HG03460 (cell line): ENCODE results near the gene SEMA3F.

Experiments
- ATAC-seq: cut with Tn5 transposase; IDR thresholded peaks from one replicate; pipeline ENCODE4 v1.9.1; 2021; ENCODE audit not compliant: unreplicated experiment

Gene SEMA3F

DNA sequence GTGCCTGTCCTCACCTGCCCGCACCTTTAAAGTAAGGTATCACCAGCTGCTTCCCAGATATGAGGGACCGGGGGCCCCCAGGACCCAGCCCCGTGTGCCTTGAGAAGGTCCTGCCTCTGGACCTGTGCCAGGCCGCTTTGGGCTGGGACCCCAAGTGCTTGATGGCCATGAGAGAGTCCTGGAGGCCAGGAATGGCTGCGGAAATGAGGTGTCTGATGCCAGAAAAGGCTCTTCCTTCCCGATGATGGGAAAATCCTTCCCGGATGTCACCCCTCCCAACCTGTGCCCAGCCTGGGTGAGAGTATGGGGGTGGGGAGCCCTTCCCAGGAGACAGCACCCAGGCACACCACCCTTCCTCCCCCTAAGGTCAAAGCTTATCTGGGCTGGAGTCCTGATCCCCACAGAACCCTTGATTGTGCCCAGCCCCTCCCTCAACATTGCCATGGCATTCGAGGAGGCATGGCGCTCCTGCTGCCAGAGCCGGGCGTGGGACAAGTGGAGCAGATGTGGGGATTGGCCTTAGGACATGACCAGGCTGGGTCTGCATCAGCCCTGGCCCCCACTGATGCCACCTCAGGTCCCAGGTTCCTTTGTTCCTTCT lies 14.2 kb downstream of the SEMA3F start:
- ATAC-seq = no peak

DNA sequence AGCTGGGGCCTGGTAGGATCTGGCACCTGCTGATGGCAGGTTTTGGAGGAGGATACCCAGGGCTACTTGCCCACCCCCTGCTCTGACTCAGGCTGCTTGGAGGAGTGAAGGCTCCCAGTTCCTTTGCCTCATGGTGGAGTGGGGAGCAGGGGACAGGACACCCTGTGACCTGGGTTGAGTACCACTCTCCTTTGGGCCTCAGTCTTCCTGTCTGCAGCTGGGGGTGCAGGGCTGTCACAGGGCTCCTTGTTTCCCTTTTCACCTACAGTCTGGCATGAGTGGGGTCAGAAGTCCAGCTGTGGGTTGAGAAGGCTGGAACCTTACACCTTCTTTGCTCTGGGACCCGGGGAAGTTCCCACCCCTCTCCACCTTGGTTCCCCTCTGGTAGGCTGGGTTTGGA lies 14.7 kb downstream of the SEMA3F start:
- ATAC-seq = no peak

DNA sequence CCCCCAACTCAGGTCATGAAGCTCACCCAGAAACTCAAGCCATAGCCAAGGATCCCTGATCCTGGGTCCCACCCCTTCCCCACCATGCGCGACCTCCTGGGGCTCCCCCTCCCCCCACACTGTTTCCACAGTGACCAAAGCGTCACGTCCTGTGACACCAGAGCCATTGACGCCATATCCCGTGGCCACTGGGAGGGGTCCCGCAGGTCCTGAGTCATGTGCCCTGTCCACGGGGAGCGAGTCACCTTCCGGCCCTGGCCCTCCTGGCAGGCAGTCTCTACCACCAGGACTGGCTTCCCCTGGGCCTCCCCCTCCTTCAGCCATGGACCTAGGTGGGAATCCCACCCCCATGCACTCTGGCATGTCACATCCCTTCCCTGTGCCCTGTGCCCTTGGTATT lies 15.6 kb downstream of the SEMA3F start:
- ATAC-seq = no peak

DNA sequence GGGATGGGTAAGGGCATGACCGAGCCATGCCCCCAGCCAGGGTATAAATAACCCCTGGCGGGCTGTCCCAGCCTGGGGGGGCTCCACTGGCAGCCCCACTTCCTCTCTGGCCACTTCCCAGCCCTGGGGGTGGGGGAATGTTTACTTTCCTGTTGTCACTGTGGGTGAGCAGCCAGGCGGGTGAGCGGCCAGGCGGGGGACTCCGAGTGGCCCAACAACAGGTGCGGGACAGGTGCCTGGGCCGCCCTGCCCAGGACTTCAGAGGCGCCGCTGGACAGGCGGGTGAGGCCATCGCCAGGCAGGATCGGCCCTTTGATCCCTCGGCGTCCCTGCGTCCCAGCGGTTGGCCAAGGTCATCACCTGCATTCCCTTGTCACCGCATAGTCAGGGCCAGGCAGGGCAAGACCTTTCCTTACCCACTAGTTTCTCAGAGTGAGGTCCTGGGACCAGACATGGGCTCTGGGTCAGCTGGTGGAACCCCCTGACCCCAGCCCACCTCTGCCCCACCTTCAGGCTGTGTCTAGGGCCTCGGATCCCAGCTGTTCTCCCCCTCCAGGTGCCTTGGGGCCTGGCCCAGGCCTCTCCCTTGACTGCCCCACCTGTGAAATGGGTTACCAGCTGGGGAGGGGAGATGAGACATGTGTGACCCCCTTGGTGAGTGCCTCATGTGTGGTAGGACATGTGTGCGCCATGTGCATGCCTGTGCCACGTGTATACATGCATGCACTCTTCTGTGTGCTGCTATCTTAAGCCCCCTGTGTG lies 16.6 kb downstream of the SEMA3F start:
- no peak for ATAC-seq

DNA sequence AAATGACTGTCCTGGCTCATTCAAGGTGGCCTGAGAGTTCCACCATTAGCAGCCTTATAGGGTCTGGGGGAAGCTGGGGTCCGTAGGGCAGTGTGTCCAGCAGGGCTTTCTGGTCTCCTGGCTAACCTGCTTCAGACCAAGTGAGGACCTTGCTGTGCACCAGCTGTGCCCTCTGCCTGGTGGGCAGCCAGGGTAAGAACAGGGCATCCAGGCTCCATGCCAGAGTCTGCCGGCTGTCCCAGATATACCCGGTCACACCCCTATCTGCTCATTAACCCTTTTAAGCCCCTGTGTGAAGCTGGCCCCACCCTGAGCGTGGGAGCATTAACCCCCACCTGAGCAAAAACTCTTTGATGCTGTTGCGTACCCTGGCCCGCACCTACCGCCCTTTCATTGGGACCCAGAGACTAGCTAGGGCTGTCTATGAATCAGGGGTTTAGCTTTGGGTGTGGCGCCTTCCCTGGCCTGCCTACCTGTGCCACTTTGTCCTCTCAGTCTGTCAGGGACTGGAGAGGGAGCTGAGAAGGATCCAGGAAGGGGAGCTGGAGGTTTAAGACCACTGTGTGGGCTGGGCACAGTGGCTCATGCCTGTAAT lies 17.6 kb downstream of the SEMA3F start:
- ATAC-seq = no peak

DNA sequence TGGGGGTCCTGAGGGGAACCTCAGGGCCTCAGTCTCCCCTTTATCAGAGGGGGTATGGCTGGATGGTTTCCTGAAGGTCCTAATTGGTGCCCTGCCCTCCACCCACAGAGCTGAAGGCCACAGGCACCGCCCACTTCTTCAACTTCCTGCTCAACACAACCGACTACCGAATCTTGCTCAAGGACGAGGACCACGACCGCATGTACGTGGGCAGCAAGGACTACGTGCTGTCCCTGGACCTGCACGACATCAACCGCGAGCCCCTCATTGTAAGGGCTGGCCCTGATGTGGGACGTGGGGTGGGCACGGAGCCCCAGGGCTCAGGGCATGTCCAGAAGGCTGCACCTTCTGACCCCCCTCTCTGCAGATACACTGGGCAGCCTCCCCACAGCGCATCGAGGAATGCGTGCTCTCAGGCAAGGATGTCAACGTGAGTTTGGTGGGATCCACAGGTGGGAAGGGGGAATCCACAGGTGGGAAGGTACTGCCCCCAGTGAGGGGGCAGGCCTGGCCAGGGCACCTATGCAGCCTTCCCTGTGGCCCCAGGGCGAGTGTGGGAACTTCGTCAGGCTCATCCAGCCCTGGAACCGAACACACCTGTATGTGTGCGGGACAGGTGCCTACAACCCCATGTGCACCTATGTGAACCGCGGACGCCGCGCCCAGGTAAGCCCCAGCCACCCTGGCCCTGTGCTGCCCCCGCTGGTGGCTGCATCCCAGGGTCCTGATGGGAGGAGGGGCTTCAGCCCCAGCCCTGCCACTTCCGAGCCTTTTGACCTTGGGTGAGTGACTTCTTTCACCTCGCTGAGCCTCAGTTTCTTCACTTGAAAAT lies 18.8 kb downstream of the SEMA3F start:
- ATAC-seq = no peak

DNA sequence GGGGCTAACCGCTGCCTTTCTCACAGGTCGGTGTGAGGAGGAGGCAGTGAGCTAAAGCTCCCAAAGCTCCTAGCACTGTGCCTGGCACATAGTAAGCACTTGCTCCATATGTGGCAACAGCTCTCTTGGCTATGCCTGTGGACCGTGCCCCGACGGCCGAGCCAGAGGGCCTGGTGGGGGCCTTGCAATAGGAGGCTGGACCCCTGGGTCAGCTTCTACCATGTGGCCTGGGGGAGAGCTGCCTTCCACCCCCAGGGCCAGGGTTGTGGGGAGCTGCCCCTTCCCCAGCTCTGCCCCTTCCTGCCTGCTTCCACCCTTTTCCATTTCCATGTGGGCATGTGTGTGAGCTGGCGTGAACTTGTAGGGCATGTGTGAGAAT lies 19.4 kb downstream of the SEMA3F start:
- no peak for ATAC-seq

DNA sequence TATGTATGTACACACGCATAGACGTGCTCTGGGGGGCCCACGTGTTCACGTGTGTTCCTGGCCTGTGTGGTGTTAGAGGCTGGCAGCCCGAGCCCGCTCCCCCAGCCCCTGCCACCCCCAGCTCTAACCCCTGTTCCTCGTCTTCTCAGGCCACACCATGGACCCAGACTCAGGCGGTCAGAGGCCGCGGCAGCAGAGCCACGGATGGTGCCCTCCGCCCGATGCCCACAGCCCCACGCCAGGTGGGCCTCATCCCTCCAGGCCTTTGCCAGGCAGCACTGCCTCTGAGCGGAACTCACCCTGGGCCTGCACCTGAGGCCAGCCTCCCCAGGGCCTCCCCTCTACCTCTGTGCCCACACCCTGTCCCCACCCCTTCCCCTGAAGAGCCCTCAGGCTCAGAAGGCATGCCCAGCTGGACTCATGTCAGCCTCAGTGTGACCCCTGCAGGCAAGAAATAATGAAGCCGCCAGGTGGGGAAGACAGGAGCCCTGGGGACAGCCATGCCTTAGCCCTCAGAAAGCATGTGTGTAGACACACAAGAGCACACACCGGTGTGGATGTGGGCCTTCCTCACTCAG lies 19.9 kb downstream of the SEMA3F start:
- ATAC-seq = no peak

DNA sequence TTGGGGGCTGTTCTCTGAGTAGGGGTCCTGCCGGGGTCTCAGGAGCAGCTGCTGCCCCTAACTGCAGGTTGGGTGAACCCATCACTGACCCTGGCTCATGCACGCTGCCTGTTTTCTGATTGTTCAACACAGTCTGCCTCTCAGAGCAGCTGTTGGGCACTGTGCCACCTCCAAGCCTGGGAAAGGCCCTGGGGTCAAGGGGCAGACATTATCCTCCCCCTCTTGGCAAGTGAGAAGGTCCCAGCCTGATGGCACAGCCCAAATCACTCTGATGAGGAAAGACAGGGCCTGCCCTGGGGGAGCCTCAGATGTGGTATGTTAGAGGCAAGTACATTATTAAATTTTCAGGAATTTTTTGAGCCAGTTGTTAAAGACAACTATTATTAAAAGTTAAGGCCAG lies 22.2 kb downstream of the SEMA3F start:
- ATAC-seq = no peak

DNA sequence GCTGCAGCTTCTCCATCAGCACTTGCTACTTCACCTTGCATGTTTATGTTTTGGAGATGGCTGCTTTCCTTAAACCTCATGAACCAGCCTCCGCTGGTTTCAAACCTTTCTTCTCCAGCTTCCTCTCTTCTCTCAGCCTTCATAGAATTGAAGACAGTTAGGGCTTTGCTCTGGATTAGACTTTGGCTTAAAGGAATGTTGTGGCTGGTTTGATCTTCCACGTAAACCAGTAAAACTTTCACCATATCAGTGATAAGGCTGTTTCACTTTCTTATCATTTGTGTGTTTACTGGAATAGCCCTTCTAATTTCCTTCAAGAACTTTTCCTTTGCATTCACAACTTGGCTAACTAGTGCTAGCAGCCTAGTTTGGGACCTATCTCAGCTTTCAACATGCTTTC lies 24.6 kb downstream of the SEMA3F start:
- no peak for ATAC-seq

DNA sequence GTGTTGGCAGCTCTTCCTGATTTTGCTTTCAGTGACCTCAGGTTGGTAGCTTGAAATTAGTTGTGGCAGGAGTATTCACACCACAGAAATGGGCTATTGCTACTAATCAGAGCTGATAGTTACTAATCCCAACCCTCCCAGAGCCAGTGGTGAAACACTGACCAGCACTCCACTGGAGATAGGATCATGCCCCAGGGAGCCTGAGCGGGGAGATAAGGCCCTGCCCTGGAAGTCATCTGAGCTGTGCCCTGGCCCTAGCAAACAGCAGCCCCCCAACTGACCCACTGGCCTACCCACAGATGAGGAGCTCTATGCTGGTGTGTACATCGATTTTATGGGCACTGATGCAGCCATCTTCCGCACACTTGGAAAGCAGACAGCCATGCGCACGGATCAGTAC lies 26.9 kb downstream of the SEMA3F start:
- ATAC-seq = no peak

DNA sequence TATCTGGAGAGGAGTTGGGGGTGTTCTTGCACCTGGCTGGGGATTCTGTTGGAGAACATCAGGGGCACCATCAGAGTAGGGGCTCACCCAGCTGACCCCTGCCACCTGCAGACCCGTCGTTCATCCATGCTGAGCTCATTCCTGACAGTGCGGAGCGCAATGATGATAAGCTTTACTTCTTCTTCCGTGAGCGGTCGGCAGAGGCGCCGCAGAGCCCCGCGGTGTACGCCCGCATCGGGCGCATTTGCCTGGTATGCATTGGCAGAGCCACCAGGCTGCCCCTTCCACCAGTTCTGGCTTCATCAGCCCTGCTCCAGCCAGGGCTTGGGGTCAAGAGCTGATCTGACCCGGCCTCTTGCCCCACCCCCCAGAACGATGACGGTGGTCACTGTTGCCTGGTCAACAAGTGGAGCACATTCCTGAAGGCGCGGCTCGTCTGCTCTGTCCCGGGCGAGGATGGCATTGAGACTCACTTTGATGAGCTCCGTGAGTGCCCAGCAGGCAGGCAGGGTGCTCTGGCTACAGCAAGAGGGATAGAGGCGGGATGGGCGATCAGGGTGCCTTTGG lies 27.5 kb downstream of the SEMA3F start:
- no peak for ATAC-seq

DNA sequence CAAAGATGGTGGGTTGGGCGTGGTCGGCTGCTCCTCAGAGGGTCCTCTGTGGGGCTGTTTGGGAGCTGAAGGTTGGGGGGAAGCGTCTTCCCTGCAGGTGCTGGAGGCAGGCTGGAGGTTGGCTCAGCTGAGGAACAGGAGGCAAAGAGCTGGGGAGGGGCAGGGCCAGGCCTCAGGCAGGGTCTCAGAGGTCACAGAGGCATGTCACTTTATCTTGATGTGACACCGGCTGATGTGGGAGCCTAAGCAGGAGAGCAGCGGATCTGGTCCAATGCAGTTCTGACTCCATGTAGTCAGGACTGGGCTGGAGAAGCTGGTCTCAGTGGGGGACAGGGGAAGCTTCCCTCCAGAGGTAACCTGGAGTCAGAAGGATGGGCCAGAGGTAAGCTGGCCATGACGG lies 28.6 kb downstream of the SEMA3F start:
- ATAC-seq = no peak

DNA sequence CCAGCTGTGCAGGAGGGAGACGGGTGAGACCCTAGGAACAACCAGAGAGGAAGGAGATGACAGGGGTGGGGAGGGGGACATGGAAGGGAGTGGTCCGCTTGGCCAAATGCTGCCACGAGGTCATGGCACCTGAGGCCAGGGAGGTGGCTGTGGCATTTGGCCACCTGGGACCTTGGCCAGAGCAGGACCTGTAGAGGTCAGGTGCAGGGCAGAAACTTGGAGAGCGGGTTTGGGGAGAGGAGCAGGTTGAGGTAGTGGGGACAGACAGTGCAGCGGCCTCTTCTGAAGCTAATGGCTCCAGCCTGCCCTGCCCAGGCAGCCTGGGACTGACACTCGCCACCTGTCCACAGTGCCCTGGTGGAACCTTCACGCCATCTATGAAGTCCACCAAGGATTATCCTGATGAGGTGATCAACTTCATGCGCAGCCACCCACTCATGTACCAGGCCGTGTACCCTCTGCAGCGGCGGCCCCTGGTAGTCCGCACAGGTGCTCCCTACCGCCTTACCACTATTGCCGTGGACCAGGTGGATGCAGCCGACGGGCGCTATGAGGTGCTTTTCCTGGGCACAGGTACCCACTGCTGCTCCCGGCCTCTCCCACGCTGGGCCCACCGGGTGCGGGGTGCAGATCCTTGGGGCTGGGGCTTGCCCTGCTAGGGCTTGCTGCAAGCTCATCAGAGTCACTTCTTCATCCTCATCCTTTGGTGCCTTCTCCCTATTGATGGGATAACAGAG lies 29.3 kb downstream of the SEMA3F start:
- no peak for ATAC-seq

DNA sequence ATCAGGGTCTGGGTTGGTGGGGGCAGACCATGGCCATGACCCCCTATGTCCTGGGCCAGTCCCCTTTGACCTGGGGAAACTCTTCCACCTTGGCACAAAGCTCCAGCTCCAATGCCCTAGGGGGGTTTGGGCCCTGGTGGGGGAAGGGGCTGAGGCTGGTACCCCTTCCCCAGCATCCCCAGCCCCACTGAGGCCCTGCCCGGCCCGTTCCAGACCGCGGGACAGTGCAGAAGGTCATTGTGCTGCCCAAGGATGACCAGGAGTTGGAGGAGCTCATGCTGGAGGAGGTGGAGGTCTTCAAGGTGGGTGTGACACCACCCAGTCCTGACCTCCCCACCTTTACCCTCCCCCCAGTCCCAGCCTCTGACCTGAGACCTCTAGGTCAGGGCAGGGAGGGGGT lies 30.1 kb downstream of the SEMA3F start:
- no peak for ATAC-seq

DNA sequence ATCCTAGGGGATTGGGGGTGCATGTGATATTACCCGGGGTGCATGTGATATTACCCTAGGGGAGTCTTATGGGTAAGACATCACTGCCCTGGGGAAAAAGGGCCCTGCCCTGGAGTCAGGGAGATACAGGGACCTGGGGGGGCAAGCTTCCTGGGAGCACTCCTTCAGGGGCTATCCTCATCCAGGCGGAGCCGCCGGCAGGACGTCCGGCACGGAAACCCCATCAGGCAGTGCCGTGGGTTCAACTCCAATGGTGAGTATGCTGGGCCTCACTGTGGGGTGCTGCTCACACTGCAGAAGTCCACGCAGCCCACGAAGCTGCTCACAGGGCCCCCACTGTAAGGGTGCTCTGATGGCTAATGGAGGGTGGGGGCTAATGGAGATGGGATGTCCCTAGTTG lies 31.0 kb downstream of the SEMA3F start:
- no peak for ATAC-seq

DNA sequence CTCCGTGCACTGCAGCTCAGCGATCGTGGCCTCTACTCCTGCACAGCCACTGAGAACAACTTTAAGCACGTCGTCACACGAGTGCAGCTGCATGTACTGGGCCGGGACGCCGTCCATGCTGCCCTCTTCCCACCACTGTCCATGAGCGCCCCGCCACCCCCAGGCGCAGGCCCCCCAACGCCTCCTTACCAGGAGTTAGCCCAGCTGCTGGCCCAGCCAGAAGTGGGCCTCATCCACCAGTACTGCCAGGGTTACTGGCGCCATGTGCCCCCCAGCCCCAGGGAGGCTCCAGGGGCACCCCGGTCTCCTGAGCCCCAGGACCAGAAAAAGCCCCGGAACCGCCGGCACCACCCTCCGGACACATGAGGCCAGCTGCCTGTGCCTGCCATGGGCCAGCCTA lies 32.6 kb downstream of the SEMA3F start:
- ATAC-seq = no peak

DNA sequence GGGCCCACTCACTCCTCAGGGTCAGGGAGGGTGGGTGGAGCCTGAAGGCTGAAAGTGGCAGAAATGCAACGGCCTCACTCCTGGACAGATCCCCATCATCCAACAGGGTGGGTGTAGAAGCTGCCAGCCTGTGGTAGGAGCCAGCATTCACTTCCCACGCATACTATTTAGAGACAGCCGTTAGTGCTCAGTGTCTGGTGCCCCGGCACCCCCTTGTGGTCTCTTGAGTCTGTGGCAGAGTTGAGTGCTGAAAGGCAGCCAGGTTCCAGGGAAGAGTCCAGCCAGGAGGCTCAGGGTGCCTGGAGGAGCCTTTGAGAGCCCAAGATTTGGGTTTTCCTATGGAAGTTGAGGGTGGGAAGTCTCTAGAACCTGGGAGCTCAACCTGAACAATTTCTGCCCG lies 34.1 kb downstream of the SEMA3F start:
- no peak for ATAC-seq

DNA sequence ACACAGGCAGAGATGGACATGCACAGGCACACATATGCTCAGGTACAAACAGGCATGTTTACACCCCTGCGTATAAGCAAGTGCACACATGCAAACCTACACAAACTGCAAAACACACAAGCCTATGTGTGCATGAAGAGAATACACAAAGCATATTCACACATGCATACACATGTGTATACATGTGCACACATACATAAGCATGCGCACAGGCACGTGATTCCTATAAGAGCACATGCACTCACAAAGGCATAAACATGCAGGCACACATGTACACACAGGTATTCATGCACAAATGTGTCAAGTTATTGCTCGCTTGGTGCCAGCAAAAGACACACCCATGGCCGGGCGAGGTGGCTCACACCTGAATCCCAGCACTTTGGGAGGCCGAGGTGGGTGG lies 34.9 kb downstream of the SEMA3F start:
- no peak for ATAC-seq

DNA sequence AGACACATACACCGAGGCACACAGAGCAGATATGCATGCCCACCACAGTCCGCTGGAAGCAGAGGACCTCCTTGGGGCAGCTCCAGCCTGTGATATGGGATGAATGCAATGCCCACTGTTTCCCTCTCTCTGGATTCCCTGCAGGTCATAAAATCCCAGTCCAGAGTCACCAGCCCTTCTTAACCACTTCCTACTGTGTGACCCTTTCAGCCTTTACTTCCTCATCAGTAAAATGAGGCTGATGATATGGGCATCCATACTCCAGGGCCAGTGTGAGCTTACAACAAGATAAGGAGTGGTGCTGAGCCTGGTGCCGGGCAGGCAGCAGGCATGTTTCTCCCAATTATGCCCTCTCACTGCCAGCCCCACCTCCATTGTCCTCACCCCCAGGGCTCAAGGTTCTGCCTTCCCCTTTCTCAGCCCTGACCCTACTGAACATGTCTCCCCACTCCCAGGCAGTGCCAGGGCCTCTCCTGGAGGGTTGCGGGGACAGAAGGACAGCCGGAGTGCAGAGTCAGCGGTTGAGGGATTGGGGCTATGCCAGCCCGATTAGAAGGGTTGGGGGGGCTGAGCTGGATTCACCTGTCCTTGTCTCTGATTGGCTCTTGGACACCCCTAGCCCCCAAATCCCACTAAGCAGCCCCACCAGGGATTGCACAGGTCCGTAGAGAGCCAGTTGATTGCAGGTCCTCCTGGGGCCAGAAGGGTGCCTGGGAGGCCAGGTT lies 36.0 kb downstream of the SEMA3F start, which contains the start of gene GNAT1:
Gene GNAT1 (plus strand): TSS at position 675 of the 725 bp plus-strand sequence. CDS start 116 bp downstream, outside the sequence.
- no peak for ATAC-seq
